ENCODE data around the gene AADACL2. TPM values are rescaled to one million over a fixed set of nuclear protein-coding genes. Genes with fewer than 3 reads are reported as not detected.

The AADACL2 gene
- total and polyA plus RNA-seq, 4 donors, result not detected

DNA sequence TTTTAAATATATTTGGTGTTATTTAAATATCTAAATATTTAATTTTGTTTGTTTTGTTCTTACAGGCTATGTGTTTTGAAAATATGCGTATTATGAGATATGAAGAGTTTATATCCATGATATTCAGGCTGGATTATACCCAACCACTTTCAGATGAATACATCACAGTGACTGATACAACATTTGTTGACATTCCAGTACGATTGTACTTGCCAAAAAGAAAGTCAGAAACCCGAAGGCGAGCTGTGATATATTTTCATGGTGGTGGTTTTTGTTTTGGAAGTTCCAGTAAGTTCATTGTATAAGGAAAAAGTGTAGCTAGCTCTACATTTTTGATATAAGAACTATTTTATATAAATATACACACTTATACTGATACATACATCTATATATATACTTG, 6.9 kb downstream of the AADACL2 start:
- Histone ChIP-seq H3K27ac (ENCODE audit: low read depth in 1 of 2, low read length in 2 of 2) (no peak overlapping the region), H3K36me3 (ENCODE audit: control insufficient read depth in 4 of 4, insufficient read depth in 3 of 4, low read depth in 1 of 4, low read length in 3 of 4) (no peaks in the 10 kb centered on the region), H3K9me3 (ENCODE audit: control insufficient read depth in 4 of 4, low read length in 3 of 4) (no peaks in the 10 kb centered on the region), H3K9ac (ENCODE audit: low read depth in 1 of 2, low read length in 2 of 2) (no peak overlapping the region), H3K27me3 (ENCODE audit: control insufficient read depth in 4 of 4, insufficient read depth in 4 of 4, low read length in 3 of 4) (no peaks in the 10 kb centered on the region), H3K4me1 (ENCODE audit: control insufficient read depth in 4 of 4, insufficient read depth in 4 of 4, low read length in 3 of 4) (no peaks in the 10 kb centered on the region), H3K4me3 (ENCODE audit: low read depth in 1 of 3, low read length in 3 of 3) (no peak overlapping the region)
- no peak for DNase-seq (ENCODE audit: low spot score)
- WGBS, result 82% methylated on average over 4 of the region's 4 CpGs
- TF ChIP-seq SP1 (IDR thresholded peaks at IDR 0.05), result no peak
- TF ChIP-seq, protein P1, sequence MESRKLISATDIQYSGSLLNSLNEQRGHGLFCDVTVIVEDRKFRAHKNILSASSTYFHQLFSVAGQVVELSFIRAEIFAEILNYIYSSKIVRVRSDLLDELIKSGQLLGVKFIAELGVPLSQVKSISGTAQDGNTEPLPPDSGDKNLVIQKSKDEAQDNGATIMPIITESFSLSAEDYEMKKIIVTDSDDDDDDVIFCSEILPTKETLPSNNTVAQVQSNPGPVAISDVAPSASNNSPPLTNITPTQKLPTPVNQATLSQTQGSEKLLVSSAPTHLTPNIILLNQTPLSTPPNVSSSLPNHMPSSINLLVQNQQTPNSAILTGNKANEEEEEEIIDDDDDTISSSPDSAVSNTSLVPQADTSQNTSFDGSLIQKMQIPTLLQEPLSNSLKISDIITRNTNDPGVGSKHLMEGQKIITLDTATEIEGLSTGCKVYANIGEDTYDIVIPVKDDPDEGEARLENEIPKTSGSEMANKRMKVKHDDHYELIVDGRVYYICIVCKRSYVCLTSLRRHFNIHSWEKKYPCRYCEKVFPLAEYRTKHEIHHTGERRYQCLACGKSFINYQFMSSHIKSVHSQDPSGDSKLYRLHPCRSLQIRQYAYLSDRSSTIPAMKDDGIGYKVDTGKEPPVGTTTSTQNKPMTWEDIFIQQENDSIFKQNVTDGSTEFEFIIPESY (IDR thresholded peaks at IDR 0.05), result no peak
- no peak for TF ChIP-seq FOXA2 (IDR thresholded peaks at IDR 0.05)
- TF ChIP-seq, protein P2, sequence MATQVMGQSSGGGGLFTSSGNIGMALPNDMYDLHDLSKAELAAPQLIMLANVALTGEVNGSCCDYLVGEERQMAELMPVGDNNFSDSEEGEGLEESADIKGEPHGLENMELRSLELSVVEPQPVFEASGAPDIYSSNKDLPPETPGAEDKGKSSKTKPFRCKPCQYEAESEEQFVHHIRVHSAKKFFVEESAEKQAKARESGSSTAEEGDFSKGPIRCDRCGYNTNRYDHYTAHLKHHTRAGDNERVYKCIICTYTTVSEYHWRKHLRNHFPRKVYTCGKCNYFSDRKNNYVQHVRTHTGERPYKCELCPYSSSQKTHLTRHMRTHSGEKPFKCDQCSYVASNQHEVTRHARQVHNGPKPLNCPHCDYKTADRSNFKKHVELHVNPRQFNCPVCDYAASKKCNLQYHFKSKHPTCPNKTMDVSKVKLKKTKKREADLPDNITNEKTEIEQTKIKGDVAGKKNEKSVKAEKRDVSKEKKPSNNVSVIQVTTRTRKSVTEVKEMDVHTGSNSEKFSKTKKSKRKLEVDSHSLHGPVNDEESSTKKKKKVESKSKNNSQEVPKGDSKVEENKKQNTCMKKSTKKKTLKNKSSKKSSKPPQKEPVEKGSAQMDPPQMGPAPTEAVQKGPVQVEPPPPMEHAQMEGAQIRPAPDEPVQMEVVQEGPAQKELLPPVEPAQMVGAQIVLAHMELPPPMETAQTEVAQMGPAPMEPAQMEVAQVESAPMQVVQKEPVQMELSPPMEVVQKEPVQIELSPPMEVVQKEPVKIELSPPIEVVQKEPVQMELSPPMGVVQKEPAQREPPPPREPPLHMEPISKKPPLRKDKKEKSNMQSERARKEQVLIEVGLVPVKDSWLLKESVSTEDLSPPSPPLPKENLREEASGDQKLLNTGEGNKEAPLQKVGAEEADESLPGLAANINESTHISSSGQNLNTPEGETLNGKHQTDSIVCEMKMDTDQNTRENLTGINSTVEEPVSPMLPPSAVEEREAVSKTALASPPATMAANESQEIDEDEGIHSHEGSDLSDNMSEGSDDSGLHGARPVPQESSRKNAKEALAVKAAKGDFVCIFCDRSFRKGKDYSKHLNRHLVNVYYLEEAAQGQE (IDR thresholded peaks at IDR 0.05), result no peak
- TF ChIP-seq, protein P3, sequence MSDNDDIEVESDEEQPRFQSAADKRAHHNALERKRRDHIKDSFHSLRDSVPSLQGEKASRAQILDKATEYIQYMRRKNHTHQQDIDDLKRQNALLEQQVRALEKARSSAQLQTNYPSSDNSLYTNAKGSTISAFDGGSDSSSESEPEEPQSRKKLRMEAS (IDR thresholded peaks at IDR 0.05), result no peak
- TF ChIP-seq RAD21 (IDR thresholded peaks at IDR 0.05), result no peak
- TF ChIP-seq HNF4G (IDR thresholded peaks at IDR 0.05), result no peak
- no peak for TF ChIP-seq TAF1 (conservative IDR thresholded peaks at IDR 0.05)
- TF ChIP-seq NR2F2 (IDR thresholded peaks at IDR 0.05), result no peak
- no peak for TF ChIP-seq YY1 (IDR thresholded peaks at IDR 0.05)
- TF ChIP-seq EGR1 (IDR thresholded peaks at IDR 0.05; ENCODE audit: low read depth in 2 of 2), result no peak
- TF ChIP-seq, protein P4, sequence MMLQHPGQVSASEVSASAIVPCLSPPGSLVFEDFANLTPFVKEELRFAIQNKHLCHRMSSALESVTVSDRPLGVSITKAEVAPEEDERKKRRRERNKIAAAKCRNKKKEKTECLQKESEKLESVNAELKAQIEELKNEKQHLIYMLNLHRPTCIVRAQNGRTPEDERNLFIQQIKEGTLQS (IDR thresholded peaks at IDR 0.05), result no peak
- TF ChIP-seq JUND (IDR thresholded peaks at IDR 0.05), result no peak
- no peak for TF ChIP-seq FOXA1 (IDR thresholded peaks at IDR 0.05)

DNA sequence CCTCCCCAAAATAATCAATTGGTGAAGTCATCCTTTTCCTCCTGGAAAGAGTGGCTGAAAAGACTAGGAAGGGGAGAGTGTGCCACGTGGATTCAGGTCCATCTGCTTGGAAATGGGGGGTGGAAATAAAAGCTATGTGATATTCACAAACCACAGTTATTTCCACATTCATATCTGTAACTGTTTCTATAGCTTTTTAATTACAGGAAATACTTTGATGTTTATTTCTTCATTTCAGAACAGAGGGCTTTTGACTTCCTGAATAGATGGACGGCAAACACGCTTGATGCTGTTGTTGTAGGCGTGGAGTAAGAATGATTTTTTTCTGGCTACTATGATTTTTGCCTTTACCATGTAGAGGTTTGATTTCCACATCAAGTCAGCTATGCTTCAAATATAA, 10.1 kb downstream of the AADACL2 start:
- H3K4me1 ChIP-seq (ENCODE audit: control insufficient read depth in 4 of 4, insufficient read depth in 4 of 4, low read length in 3 of 4), result no peaks in the 10 kb centered on the region
- TF ChIP-seq YY1 (IDR thresholded peaks at IDR 0.05), result no peak
- TF ChIP-seq GABPA (IDR thresholded peaks at IDR 0.05 in 1 of 2, conservative IDR thresholded peaks at IDR 0.05 in 1 of 2), result no peak
- TF ChIP-seq FOXA1 (IDR thresholded peaks at IDR 0.05), result no peak
- TF ChIP-seq, protein P4 (IDR thresholded peaks at IDR 0.05), result no peak
- no peak for TF ChIP-seq HNF4A (conservative IDR thresholded peaks at IDR 0.05)
- no peak for TF ChIP-seq RAD21 (IDR thresholded peaks at IDR 0.05)
- 67% methylated on average over 4 of the region's 4 CpGs for WGBS

More for the DNA sequence above, 10.1 kb downstream of the AADACL2 start:
- Histone ChIP-seq H3K27me3 (ENCODE audit: control insufficient read depth in 4 of 4, insufficient read depth in 4 of 4, low read length in 3 of 4) (no peaks in the 10 kb centered on the region), H3K9ac (ENCODE audit: low read depth in 1 of 2, low read length in 2 of 2) (no peak overlapping the region), H3K27ac (ENCODE audit: low read depth in 1 of 2, low read length in 2 of 2) (no peak overlapping the region), H3K4me3 (ENCODE audit: low read depth in 1 of 3, low read length in 3 of 3) (no peak overlapping the region), H3K9me3 (ENCODE audit: control insufficient read depth in 4 of 4, low read length in 3 of 4) (peaks cover 0 to 5% (median 0%) of the 10 kb centered on the region in 4 donors), H3K36me3 (ENCODE audit: control insufficient read depth in 4 of 4, insufficient read depth in 3 of 4, low read depth in 1 of 4, low read length in 3 of 4) (no peaks in the 10 kb centered on the region)
- DNase-seq (ENCODE audit: low spot score), result no peak

Data from liver (tissue), 9 donors.